SK-N-SH treated with all-trans-retinoic acid at 6 μM for 48 hours (cell line): ENCODE results near the gene HMGCS2.

Source experiments
- ATAC-seq: fragments of 200-7000 bp; cut with Tn5 transposase; 3 replicates; pipeline ENCODE4 v1.9.1; 2020; ENCODE audit warnings: mild to moderate bottlenecking, moderate library complexity
- ARNTL ChIP-seq: fragments of 450-650 bp; formaldehyde crosslinking; IDR thresholded peaks from 2 replicates; pipeline ENCODE4 v1.5.0; 2020; ENCODE audit warnings: low read depth, mild to moderate bottlenecking, moderate library complexity, borderline replicate concordance
- BACH2 ChIP-seq: fragments of 250-450 bp; sonication (Bioruptor Pico); IDR thresholded peaks from 2 replicates; pipeline ENCODE4 v1.9.0; 2021; ENCODE audit warnings: mild to moderate bottlenecking, borderline replicate concordance
- CREB5 ChIP-seq: fragments of 250-450 bp; sonication (Bioruptor Pico); IDR thresholded peaks from 2 replicates; pipeline ENCODE4 v1.5.1; 2020; ENCODE audit warnings: low read depth, mild to moderate bottlenecking, moderate library complexity
- CSRNP3 ChIP-seq: fragments of 250-450 bp; sonication (Bioruptor Pico); IDR thresholded peaks from 2 replicates; pipeline ENCODE4 v1.5.1; 2021; ENCODE audit warnings: mild to moderate bottlenecking, moderate library complexity
- ESRRG ChIP-seq: fragments of 250-450 bp; sonication (Bioruptor Pico); IDR thresholded peaks from 2 replicates; pipeline ENCODE4 v1.6.1; 2021; ENCODE audit warnings: mild to moderate bottlenecking
- GLIS3 ChIP-seq: fragments of 250-450 bp; sonication (Bioruptor Pico); IDR thresholded peaks from 2 replicates; pipeline ENCODE4 v1.5.0; 2020; ENCODE audit warnings: mild to moderate bottlenecking, moderate library complexity
- ISL1 ChIP-seq: fragments of 250-450 bp; sonication (Bioruptor Pico); IDR thresholded peaks from 2 replicates; pipeline ENCODE4 v2.1.2; 2022; ENCODE audit warnings: mild to moderate bottlenecking, moderate library complexity
- POU6F1 ChIP-seq: fragments of 250-450 bp; sonication (Bioruptor Pico); IDR thresholded peaks from 2 replicates; pipeline ENCODE4 v1.8.0; 2021; ENCODE audit warnings: low read depth, mild to moderate bottlenecking, moderate library complexity, borderline replicate concordance
- PPARA ChIP-seq: fragments of 250-450 bp; sonication (Bioruptor Pico); IDR thresholded peaks from 2 replicates; pipeline ENCODE4 v1.5.0; 2020; ENCODE audit warnings: mild to moderate bottlenecking, borderline replicate concordance
- RARB ChIP-seq: fragments of 250-450 bp; sonication (Bioruptor Pico); IDR thresholded peaks from 2 replicates; pipeline ENCODE4 v1.8.0; 2021; ENCODE audit warnings: mild to moderate bottlenecking, moderate library complexity
- SNAI2 ChIP-seq: fragments of 250-450 bp; sonication (Bioruptor Pico); IDR thresholded peaks from 2 replicates; pipeline ENCODE4 v1.5.0; 2020; ENCODE audit warnings: mild to moderate bottlenecking, moderate library complexity
- TOX ChIP-seq: fragments of 250-450 bp; sonication (Bioruptor Pico); IDR thresholded peaks from 2 replicates; pipeline ENCODE4 v1.8.0; 2021; ENCODE audit warnings: mild to moderate bottlenecking, moderate library complexity, borderline replicate concordance
- TSHZ2 ChIP-seq: fragments of 250-450 bp; sonication (Bioruptor Pico); IDR thresholded peaks from 2 replicates; pipeline ENCODE4 v1.5.0; 2020; ENCODE audit warnings: mild to moderate bottlenecking, moderate library complexity
- ZC3H10 ChIP-seq: fragments of 250-450 bp; sonication (Bioruptor Pico); IDR thresholded peaks from 2 replicates; pipeline ENCODE4 v1.5.1; 2021; ENCODE audit warnings: mild to moderate bottlenecking, moderate library complexity
- ZFP3 ChIP-seq: fragments of 250-450 bp; sonication (Bioruptor Pico); IDR thresholded peaks from 2 replicates; pipeline ENCODE4 v1.5.0; 2020; ENCODE audit warnings: mild to moderate bottlenecking, moderate library complexity
- ZFP30 ChIP-seq: fragments of 450-650 bp; formaldehyde crosslinking; IDR thresholded peaks from 2 replicates; pipeline ENCODE4 v1.5.0; 2022; ENCODE audit warnings: mild to moderate bottlenecking, moderate library complexity
- ZNF565 ChIP-seq: fragments of 450-650 bp; formaldehyde crosslinking; conservative IDR thresholded peaks from 2 replicates; pipeline ENCODE4 v1.5.0; 2020; ENCODE audit warnings: low read depth, mild to moderate bottlenecking, moderate library complexity
- ZNF70 ChIP-seq: fragments of 450-650 bp; formaldehyde crosslinking; IDR thresholded peaks from 2 replicates; pipeline ENCODE4 v1.5.0; 2020; ENCODE audit warnings: mild to moderate bottlenecking, moderate library complexity
- ZNF8 ChIP-seq: fragments of 450-650 bp; formaldehyde crosslinking; IDR thresholded peaks from 2 replicates; pipeline ENCODE4 v1.5.0; 2020; ENCODE audit warnings: mild to moderate bottlenecking, moderate library complexity

HMGCS2 gene

GRCh38 chr1:119731060-119731459, 37.6 kb downstream of the HMGCS2 start:
- no peak for ATAC-seq
- TF ChIP-seq ZNF70 (CRISPR knock-in tag) (peak; percentile 93), ZFP3 (CRISPR knock-in tag) (no peak)

GRCh38 chr1:119729044-119729443, 39.7 kb downstream of the HMGCS2 start:
- TF ChIP-seq ESRRG, result no peak
- TF ChIP-seq TSHZ2 (CRISPR knock-in tag), result no peak
- no peak for TF ChIP-seq ZNF8 (CRISPR knock-in tag)
- no peak for TF ChIP-seq ARNTL
- no peak for TF ChIP-seq TOX (CRISPR knock-in tag)
- TF ChIP-seq ZFP30, result no peak
- no peak for TF ChIP-seq GLIS3 (CRISPR knock-in tag)
- ATAC-seq, result no peak

- no peak for TF ChIP-seq POU6F1
- TF ChIP-seq SNAI2, result no peak
- TF ChIP-seq GLIS3 (CRISPR knock-in tag), result no peak
- no peak for TF ChIP-seq ZNF565 (CRISPR knock-in tag)
- no peak for TF ChIP-seq CSRNP3 (CRISPR knock-in tag)
- no peak for TF ChIP-seq ZNF70 (CRISPR knock-in tag)
- TF ChIP-seq ISL1 (CRISPR knock-in tag), result no peak
- no peak for ATAC-seq
Measured at GRCh38 chr1:119727991-119728390, 40.7 kb downstream of the HMGCS2 start.

- ATAC-seq, result no peak
- TF ChIP-seq ARNTL (no peak), RARB (no peak), ZC3H10 (CRISPR knock-in tag) (no peak), ZFP3 (CRISPR knock-in tag) (no peak), CSRNP3 (CRISPR knock-in tag) (no peak), SNAI2 (no peak), ISL1 (CRISPR knock-in tag) (no peak), ZNF8 (CRISPR knock-in tag) (no peak), PPARA (CRISPR knock-in tag) (no peak), TOX (CRISPR knock-in tag) (no peak), CREB5 (CRISPR knock-in tag) (no peak), ESRRG (no peak), BACH2 (CRISPR knock-in tag) (no peak), ZFP30 (no peak)
Measured at GRCh38 chr1:119725626-119726025, 43.1 kb downstream of the HMGCS2 start.
